Retinal pigment epithelial cell (primary cell): ENCODE data around the gene LPP.

Experiments used
- DNase-seq: peaks from one replicate; pipeline ENCODE4 v3.0.0-alpha.2; 2010; ENCODE audit warnings: low read depth
- H3K4me3 ChIP-seq: 2 replicates; pipeline ENCODE4 v1.5.1; 2011; ENCODE audit warnings: mild to moderate bottlenecking, low read length, control low read depth, moderate library complexity
- TF ChIP-seq, protein P1 (sequence below): conservative IDR thresholded peaks from 2 replicates; pipeline ENCODE4 v1.5.1; 2011; ENCODE audit warnings: low read depth, low read length, control low read depth, inconsistent platforms

LPP gene

GRCh38 chr3:188531210-188531609, 377.3 kb downstream of the LPP start:
- no peak for DNase-seq
- no peak overlapping the region for H3K4me3 ChIP-seq
- TF ChIP-seq, protein P1, sequence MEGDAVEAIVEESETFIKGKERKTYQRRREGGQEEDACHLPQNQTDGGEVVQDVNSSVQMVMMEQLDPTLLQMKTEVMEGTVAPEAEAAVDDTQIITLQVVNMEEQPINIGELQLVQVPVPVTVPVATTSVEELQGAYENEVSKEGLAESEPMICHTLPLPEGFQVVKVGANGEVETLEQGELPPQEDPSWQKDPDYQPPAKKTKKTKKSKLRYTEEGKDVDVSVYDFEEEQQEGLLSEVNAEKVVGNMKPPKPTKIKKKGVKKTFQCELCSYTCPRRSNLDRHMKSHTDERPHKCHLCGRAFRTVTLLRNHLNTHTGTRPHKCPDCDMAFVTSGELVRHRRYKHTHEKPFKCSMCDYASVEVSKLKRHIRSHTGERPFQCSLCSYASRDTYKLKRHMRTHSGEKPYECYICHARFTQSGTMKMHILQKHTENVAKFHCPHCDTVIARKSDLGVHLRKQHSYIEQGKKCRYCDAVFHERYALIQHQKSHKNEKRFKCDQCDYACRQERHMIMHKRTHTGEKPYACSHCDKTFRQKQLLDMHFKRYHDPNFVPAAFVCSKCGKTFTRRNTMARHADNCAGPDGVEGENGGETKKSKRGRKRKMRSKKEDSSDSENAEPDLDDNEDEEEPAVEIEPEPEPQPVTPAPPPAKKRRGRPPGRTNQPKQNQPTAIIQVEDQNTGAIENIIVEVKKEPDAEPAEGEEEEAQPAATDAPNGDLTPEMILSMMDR: no peak

DNA sequence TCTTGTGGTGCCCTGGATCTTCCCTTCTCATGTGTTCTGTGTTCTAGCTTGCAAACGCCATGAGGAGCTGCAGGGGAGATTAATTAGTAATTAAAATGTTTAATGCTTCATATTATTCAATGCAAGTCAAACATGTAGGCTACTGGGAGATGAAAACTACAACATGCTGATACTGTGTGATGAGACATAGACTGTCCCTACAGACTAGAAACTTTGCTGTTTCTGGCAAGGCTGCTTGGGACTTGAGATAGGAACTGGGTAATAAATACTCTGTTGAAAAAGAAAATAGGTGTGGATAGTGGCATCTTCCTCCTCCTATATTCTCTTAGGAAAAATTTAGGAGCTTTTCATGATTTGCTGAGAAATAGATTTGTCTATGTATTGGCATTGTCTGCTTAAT, 379.2 kb downstream of the LPP start:
- TF ChIP-seq, protein P1: no peak

DNA sequence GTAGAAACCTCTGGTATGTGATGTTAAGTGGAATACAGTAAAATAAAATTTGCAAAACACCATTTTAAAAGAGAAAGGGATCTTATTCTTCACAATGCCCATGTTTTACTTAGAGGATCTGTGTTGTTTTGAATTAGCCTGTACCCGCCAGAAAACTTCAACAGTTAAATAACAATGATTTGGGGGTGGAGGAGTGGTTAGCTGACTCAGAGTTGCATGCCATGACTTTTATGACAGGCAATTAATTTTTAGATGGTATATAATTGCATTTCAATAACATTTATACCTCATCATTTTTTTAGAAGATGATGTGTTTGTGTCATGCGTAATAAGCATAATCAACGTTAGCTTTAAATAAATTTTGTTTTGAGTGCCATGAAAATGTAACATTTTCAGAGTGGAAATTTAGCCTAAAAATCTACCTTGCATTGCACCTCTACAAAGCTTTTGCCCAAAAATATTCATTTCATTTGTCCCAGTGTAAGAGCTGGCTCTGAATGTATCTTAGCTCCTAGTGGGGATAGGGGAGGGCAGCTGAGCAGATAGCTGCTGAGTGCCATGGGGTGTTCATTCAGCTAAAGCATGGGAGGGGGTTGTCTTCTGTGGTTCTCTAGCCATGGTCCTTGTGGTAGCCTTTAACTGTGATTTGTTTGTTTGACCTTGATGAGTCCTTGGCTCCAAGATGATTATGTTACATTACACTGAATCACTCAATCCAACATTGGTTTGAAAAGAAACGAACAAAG, 379.8 kb downstream of the LPP start:
- no peak overlapping the region for H3K4me3 ChIP-seq
- no peak for DNase-seq
- TF ChIP-seq, protein P1: no peak

More for the DNA sequence above, 379.2 kb downstream of the LPP start:
- H3K4me3 ChIP-seq: no peak overlapping the region
- DNase-seq: no peak

DNA sequence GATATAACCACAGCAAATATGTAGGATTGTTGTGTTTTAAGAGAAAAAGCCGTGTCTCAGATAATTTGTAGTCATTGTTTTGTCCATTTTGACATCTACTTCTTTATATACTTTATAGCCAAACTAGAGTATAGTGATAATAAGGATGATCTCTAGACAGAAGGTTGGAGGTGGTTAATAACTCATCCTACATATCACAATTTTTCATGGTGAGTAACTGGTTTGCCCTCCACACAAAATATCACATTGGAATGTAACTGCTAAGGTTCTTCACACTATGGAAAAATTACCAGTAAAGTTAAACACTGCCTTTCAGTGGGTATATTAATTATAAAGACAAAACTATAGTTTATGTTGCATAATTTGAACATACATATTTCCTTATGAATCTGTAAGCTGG, 380.7 kb downstream of the LPP start:
- no peak overlapping the region for H3K4me3 ChIP-seq
- TF ChIP-seq, protein P1: no peak
- DNase-seq: no peak

GRCh38 chr3:188537606-188538005, 383.6 kb downstream of the LPP start:
- no peak for DNase-seq
- TF ChIP-seq, protein P1: no peak
- H3K4me3 ChIP-seq: no peak overlapping the region

DNA sequence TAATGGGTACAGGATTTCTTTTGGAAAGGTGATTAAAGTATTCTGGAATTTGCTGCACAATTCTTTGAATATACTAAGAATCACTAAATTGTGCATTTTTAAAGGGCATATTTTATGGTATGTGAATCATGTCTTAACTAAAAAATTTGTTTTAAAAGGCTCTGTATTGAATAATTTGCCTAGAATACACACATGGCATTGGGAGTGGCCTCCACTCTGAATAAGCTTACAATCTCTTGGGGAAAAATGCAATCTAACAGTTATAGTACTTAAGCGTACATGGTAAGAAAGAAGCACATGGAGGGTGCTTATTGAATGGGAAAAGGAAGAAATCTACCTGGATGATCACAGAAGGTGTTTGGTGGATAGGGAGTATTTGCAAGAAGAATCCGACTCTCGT, 385.1 kb downstream of the LPP start:
- TF ChIP-seq, protein P1: no peak
- no peak overlapping the region for H3K4me3 ChIP-seq
- DNase-seq: no peak

GRCh38 chr3:188539631-188540194, 385.8 kb downstream of the LPP start:
- DNase-seq: no peak
- TF ChIP-seq, protein P1: no peak
- no peak overlapping the region for H3K4me3 ChIP-seq
